Astrocyte (in vitro differentiated cells and primary cell): ENCODE measurements around the gene SBF2.

ENCODE experiments used
- CTCF ChIP-seq: IDR thresholded peaks from 2 replicates; pipeline ENCODE4 v1.5.1; 2011; ENCODE audit warnings: low read depth, mild to moderate bottlenecking, inconsistent platforms, low read length, moderate library complexity; ENCODE audit not compliant: insufficient read depth
- EZH2 ChIP-seq: IDR thresholded peaks from 2 replicates; pipeline ENCODE4 v1.6.1; 2012; ENCODE audit warnings: mild to moderate bottlenecking, low read length, inconsistent platforms; ENCODE audit not compliant: insufficient read depth

- TF ChIP-seq CTCF = no peak
- no peak for TF ChIP-seq EZH2
These were observed 92.7 kb downstream of the SBF2 start for GRCh38 chr11:10201343-10201742.
